Thoracic aorta (tissue), 2 donors: Measurements from ENCODE around the gene LRMDA. TPM values are rescaled to one million over a fixed set of nuclear protein-coding genes. Genes with fewer than 3 reads are reported as not detected.
A peak's percentile ranks its signal among the peaks of the same experiment; 100 is the strongest.

Experiments
- ATAC-seq: fragments of 150-250 bp; one replicate; pipeline ENCODE4 v1.8.0; 2017; ENCODE audit warnings: low read depth; ENCODE audit not compliant: insufficient number of reproducible peaks, low FRiP score
- DNase-seq: peaks from one replicate; pipeline ENCODE4 v3.0.0-alpha.2; 2020; ENCODE audit warnings: low spot score
- H3K27ac ChIP-seq, 2 donors: fragments of 200-600 bp; sonication (generic); 1 replicate in 1 of 2; 2 replicates in 1 of 2; pipeline ENCODE4 v1.5.1; 2016; ENCODE audit warnings: mild to moderate bottlenecking in 2 of 2, moderate library complexity in 2 of 2
- H3K27me3 ChIP-seq: fragments of 200-600 bp; sonication (generic); replicated peaks from 2 replicates; pipeline ENCODE4 v1.6.0; 2016; ENCODE audit warnings: mild to moderate bottlenecking; ENCODE audit not compliant: insufficient read depth
- H3K36me3 ChIP-seq: fragments of 200-600 bp; sonication (generic); one replicate; pipeline ENCODE4 v1.5.1; 2016
- H3K4me1 ChIP-seq, 2 donors: fragments of 200-600 bp; sonication (generic); 1 replicate in 1 of 2; 2 replicates in 1 of 2; pipeline versions ENCODE4 v1.5.1 to v1.6.0; 2016; ENCODE audit warnings: low read depth in 2 of 2, mild to moderate bottlenecking in 1 of 2; ENCODE audit not compliant: control insufficient read depth in 1 of 2
- H3K4me3 ChIP-seq: fragments of 200-600 bp; sonication (generic); 2 replicates; pipeline ENCODE4 v1.5.1; 2016; ENCODE audit warnings: mild to moderate bottlenecking
- H3K9me3 ChIP-seq: fragments of 200-600 bp; sonication (generic); 2 replicates; pipeline ENCODE4 v1.5.1; 2016
- total RNA-seq, 2 donors: library from RNA; depleted of rRNA; stranded (reverse); fragments of >200 nt; gene quantifications; one replicate each; pipeline versions ENCODE4 v1.1.0 to v1.2.3, GENCODE V29; 2016
- TF ChIP-seq, protein P1 (sequence below): fragments of 200-600 bp; sonication (generic); IDR thresholded peaks from one replicate; pipeline ENCODE4 v1.5.1; 2019; ENCODE audit warnings: antibody characterized with exemption

Gene LRMDA
- total RNA-seq, 2 donors from 2014 or later = 8.3 to 36.6 TPM

GRCh38 chr10:76554033-76554408, 1122.6 kb downstream of the LRMDA start:
- DNase-seq (no peak), ATAC-seq (no peak)
- no peaks in the 10 kb centered on the region for H3K9me3 ChIP-seq
- H3K4me1 ChIP-seq = peaks cover 12 to 32% of the 10 kb centered on the region in 2 donors
- H3K27ac ChIP-seq = peak overlapping the region in 1 of 2 donors; percentile 2
- TF ChIP-seq, protein P1, sequence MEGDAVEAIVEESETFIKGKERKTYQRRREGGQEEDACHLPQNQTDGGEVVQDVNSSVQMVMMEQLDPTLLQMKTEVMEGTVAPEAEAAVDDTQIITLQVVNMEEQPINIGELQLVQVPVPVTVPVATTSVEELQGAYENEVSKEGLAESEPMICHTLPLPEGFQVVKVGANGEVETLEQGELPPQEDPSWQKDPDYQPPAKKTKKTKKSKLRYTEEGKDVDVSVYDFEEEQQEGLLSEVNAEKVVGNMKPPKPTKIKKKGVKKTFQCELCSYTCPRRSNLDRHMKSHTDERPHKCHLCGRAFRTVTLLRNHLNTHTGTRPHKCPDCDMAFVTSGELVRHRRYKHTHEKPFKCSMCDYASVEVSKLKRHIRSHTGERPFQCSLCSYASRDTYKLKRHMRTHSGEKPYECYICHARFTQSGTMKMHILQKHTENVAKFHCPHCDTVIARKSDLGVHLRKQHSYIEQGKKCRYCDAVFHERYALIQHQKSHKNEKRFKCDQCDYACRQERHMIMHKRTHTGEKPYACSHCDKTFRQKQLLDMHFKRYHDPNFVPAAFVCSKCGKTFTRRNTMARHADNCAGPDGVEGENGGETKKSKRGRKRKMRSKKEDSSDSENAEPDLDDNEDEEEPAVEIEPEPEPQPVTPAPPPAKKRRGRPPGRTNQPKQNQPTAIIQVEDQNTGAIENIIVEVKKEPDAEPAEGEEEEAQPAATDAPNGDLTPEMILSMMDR = no peak
- H3K4me3 ChIP-seq = no peak overlapping the region
- H3K27me3 ChIP-seq = no peaks in the 10 kb centered on the region
- no peaks in the 10 kb centered on the region for H3K36me3 ChIP-seq

- H3K27me3 ChIP-seq = no peaks in the 10 kb centered on the region
- H3K4me1 ChIP-seq = peaks cover 16 to 37% of the 10 kb centered on the region in 2 donors
- no peaks in the 10 kb centered on the region for H3K36me3 ChIP-seq
- TF ChIP-seq, protein P1 = no peak
- ATAC-seq (no peak), DNase-seq (no peak)
- peak overlapping the region in 1 of 2 donors; percentile 2 for H3K27ac ChIP-seq
- H3K9me3 ChIP-seq = no peaks in the 10 kb centered on the region
- no peak overlapping the region for H3K4me3 ChIP-seq
Observed at GRCh38 chr10:76554478-76554877, 1123.1 kb downstream of the LRMDA start.

- Histone ChIP-seq H3K36me3 (no peaks in the 10 kb centered on the region), H3K27me3 (no peaks in the 10 kb centered on the region), H3K4me1 (peaks cover 20 to 44% of the 10 kb centered on the region in 2 donors), H3K4me3 (no peak overlapping the region), H3K27ac (peak overlapping the region; percentile 2 to 33), H3K9me3 (no peaks in the 10 kb centered on the region)
- TF ChIP-seq, protein P1 = no peak
- ATAC-seq (no peak), DNase-seq (no peak)
Observed at GRCh38 chr10:76555067-76555670, 1123.7 kb downstream of the LRMDA start.

- ATAC-seq (no peak), DNase-seq (no peak)
- Histone ChIP-seq H3K4me3 (no peak overlapping the region), H3K36me3 (no peaks in the 10 kb centered on the region), H3K27me3 (no peaks in the 10 kb centered on the region), H3K4me1 (peaks cover 20 to 47% of the 10 kb centered on the region in 2 donors), H3K9me3 (no peaks in the 10 kb centered on the region), H3K27ac (no peak overlapping the region)
- TF ChIP-seq, protein P1 = no peak
Observed at GRCh38 chr10:76557366-76557765, 1125.9 kb downstream of the LRMDA start.

DNA sequence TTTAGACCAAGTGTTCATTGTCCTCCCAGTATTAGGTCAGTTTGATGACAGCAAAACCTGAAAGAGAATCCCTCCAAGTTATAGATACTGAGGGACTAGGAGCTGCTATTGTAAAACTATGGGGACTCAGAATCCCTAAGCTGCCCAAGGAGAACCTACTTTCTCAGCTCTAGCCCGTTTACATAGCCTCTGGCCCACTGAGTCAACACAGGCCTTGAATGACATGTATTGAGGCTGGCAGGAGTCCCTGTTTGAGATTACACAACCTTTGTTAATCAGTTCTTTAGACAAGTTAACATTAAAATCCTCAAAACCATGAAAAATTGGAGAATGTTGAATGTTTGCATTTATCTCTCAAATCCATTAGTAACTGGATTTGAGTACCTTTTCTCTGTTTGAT, 1127.2 kb downstream of the LRMDA start:
- Histone ChIP-seq H3K27ac (no peak overlapping the region), H3K9me3 (no peaks in the 10 kb centered on the region), H3K27me3 (no peaks in the 10 kb centered on the region), H3K4me3 (no peak overlapping the region), H3K4me1 (peaks cover 20 to 47% of the 10 kb centered on the region in 2 donors), H3K36me3 (no peaks in the 10 kb centered on the region)
- no peak for DNase-seq
- no peak for ATAC-seq
- TF ChIP-seq, protein P1 = no peak
